Measurements from ENCODE around the gene VPS37D.

Gene VPS37D

GRCh38 chr7:73688288-73688687 lies 20.7 kb downstream of the VPS37D start:
- no peak for DNase-seq (ENCODE audit: low read depth, low spot score)
- in situ Hi-C loops (cut with HindIII; ENCODE audit: low sequenced_read_pairs): no loop called here
- TF ChIP-seq CTCF (IDR thresholded peaks at IDR 0.05; ENCODE audit: low read depth, low read length): no peak
- H3K4me3 ChIP-seq (ENCODE audit: low read depth, low read length): no peak overlapping the region

DNA sequence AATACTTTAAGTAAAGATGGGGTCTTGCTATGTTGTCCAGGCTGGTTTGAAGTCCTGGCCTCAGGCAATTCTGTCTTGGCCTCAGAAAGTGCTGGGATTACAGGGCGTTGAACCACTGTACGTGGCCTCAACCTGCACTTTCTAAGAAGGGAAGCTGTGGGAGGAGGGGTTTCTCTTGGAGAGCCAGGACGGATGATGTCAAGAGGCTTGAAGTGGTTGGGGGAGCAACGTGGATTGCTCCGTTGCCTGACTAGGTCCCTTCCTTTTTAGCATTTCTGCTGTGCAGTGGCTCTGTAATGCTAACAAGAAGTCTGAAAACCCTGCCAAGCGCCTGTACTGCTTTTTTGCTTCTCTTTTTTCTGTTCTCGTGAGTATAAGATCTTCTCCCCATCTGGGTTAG lies 23.0 kb downstream of the VPS37D start:
- H3K4me3 ChIP-seq (ENCODE audit: low read depth, low read length): no peak overlapping the region
- TF ChIP-seq CTCF (IDR thresholded peaks at IDR 0.05; ENCODE audit: low read depth, low read length): no peak
- in situ Hi-C loops (cut with HindIII; ENCODE audit: low sequenced_read_pairs): no loop called here
- DNase-seq (ENCODE audit: low read depth, low spot score): no peak

DNA sequence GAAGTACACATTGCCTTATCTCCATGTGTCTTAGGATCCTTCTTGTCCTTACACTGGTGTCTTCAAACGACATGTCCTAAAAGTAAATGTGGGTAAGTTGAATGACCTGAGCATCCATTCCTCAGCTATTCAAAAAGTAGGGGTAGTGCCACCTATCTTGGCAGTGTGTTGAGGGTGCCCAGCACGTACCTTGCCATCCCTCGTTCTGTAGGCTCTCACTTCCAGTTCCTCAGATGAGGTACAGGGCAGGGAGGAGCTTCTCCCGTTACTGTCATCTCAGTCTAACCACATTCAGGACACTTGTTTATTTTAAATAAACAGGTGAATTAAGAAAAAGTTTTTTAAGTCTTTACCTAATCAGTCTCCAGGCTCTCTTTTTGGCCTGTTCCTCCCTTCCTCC lies 28.7 kb downstream of the VPS37D start:
- H3K4me3 ChIP-seq (ENCODE audit: low read depth, low read length): no peak overlapping the region
- no peak for TF ChIP-seq CTCF (IDR thresholded peaks at IDR 0.05; ENCODE audit: low read depth, low read length)
- DNase-seq (ENCODE audit: low read depth, low spot score): no peak
- in situ Hi-C loops (cut with HindIII; ENCODE audit: low sequenced_read_pairs): no loop called here

- no peak for TF ChIP-seq CTCF (IDR thresholded peaks at IDR 0.05; ENCODE audit: low read depth, low read length)
- in situ Hi-C loops (cut with HindIII; ENCODE audit: low sequenced_read_pairs): no loop called here
- no peak for DNase-seq (ENCODE audit: low read depth, low spot score)
- no peak overlapping the region for H3K4me3 ChIP-seq (ENCODE audit: low read depth, low read length)
Observed at GRCh38 chr7:73698410-73698809, 30.8 kb downstream of the VPS37D start.

GRCh38 chr7:73699370-73700068 lies 31.9 kb downstream of the VPS37D start:
- TF ChIP-seq CTCF (IDR thresholded peaks at IDR 0.05; ENCODE audit: low read depth, low read length): no peak
- no peak for DNase-seq (ENCODE audit: low read depth, low spot score)
- in situ Hi-C loops (cut with HindIII; ENCODE audit: low sequenced_read_pairs): no loop called here
- no peak overlapping the region for H3K4me3 ChIP-seq (ENCODE audit: low read depth, low read length)

- in situ Hi-C loops (cut with HindIII; ENCODE audit: low sequenced_read_pairs): no loop called here
- no peak overlapping the region for H3K4me3 ChIP-seq (ENCODE audit: low read depth, low read length)
- TF ChIP-seq CTCF (IDR thresholded peaks at IDR 0.05; ENCODE audit: low read depth, low read length): no peak
- DNase-seq (ENCODE audit: low read depth, low spot score): no peak
Observed at GRCh38 chr7:73700069-73700423, 32.4 kb downstream of the VPS37D start.
